ENCODE data around the gene ISCA1. TPM values are rescaled to one million over a fixed set of nuclear protein-coding genes. Genes with fewer than 3 reads are reported as not detected.
"Not testable (repeated sequence)": the region's sequence is repeated elsewhere in the genome, so short reads cannot be mapped to it uniquely, and the experiment has no call there.

ISCA1 gene
- total and polyA plus RNA-seq, 2 experiments from 2014 or later: 34.2 to 57.1 TPM

GRCh38 chr9:86301686-86302085, 19.3 kb upstream of the ISCA1 start:
- H3K4me1 ChIP-seq (ENCODE audit: insufficient read depth): no peaks in the 10 kb centered on the region
- H4K20me1 ChIP-seq (ENCODE audit: insufficient read depth, poor library complexity, severe bottlenecking): no peaks in the 10 kb centered on the region
- no peak overlapping the region for H2AFZ ChIP-seq
- H3K4me2 ChIP-seq: no peak overlapping the region
- H3K27ac ChIP-seq: no peak overlapping the region
- H3K79me2 ChIP-seq: no peaks in the 10 kb centered on the region
- TF ChIP-seq CTCF (IDR thresholded peaks at IDR 0.05; ENCODE audit: poor library complexity) (no peak), EZH2 (IDR thresholded peaks at IDR 0.05; ENCODE audit: borderline replicate concordance) (no peak), EZH2phosphoT487 (IDR thresholded peaks at IDR 0.05; ENCODE audit: low read depth, severe bottlenecking, unreplicated experiment) (no peak)
- no peaks in the 10 kb centered on the region for H3K9me3 ChIP-seq (ENCODE audit: low read depth)
- 88% methylated on average over 1 of the region's 1 CpG for WGBS (ENCODE audit: low lambda C conversion rate, missing lambda C conversion rate)
- H3K36me3 ChIP-seq (replicated peaks; ENCODE audit: insufficient read depth, low read depth): no peaks in the 10 kb centered on the region
- H3K4me3 ChIP-seq: no peak overlapping the region
- no peaks in the 10 kb centered on the region for H3K9me2 ChIP-seq (replicated peaks; ENCODE audit: insufficient read depth)
- H3K27me3 ChIP-seq: no peaks in the 10 kb centered on the region
- no peak for DNase-seq (ENCODE audit: low spot score)

DNA sequence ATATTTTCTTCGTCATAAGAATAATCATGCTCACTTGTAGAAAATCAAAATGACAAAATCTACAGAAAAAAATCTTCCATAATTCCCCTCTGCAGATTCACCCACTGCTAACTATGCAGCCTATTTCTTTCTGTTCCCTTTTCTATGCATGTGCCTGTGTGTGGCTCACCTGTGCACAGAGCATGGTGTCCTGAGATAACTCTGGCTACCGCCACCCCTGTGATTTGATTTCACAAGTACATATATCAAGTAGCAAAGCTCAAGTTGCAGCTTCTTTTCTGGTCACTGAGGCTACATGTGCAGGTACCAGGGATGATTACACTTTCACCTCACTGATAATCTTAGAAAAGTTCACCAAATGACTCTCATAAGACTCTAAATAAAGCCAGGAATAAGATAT, 18.4 kb upstream of the ISCA1 start:
- 98% methylated on average over 2 of the region's 2 CpGs for WGBS (ENCODE audit: low lambda C conversion rate, missing lambda C conversion rate)
- no peaks in the 10 kb centered on the region for H3K4me1 ChIP-seq (ENCODE audit: insufficient read depth)
- H3K4me2 ChIP-seq: no peak overlapping the region
- no peak overlapping the region for H2AFZ ChIP-seq
- no peaks in the 10 kb centered on the region for H3K79me2 ChIP-seq
- TF ChIP-seq CTCF (IDR thresholded peaks at IDR 0.05; ENCODE audit: poor library complexity): no peak
- no peak for TF ChIP-seq EZH2phosphoT487 (IDR thresholded peaks at IDR 0.05; ENCODE audit: low read depth, severe bottlenecking, unreplicated experiment)
- no peaks in the 10 kb centered on the region for H3K36me3 ChIP-seq (replicated peaks; ENCODE audit: insufficient read depth, low read depth)
- H3K9me2 ChIP-seq (replicated peaks; ENCODE audit: insufficient read depth): no peaks in the 10 kb centered on the region
- H3K9me3 ChIP-seq (ENCODE audit: low read depth): no peaks in the 10 kb centered on the region
- H3K27me3 ChIP-seq: no peaks in the 10 kb centered on the region
- H3K27ac ChIP-seq: no peak overlapping the region
- H4K20me1 ChIP-seq (ENCODE audit: insufficient read depth, poor library complexity, severe bottlenecking): no peaks in the 10 kb centered on the region
- no peak overlapping the region for H3K4me3 ChIP-seq
- DNase-seq (ENCODE audit: low spot score): no peak

DNA sequence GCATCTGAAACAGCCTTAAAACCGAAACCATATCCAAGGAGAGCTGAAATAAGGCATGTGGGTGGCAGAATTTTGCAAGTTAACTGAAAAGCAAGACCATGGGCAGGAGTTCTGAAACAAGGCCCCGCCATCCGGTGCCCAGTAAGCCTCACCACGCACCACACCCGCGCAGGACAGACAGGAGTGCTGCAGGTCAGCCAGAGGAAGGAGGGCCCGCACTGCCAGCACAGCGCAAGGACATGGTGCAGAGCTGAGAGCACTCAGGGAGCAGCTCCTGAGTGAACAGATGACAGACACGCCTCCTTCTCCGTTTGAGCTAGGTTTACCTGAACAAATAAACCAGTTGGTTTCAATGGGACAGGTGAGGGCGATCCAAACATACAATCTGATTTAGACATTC, 16.5 kb upstream of the ISCA1 start:
- Histone ChIP-seq H3K9me3 (ENCODE audit: low read depth) (no peaks in the 10 kb centered on the region), H3K4me2 (no peak overlapping the region), H2AFZ (no peak overlapping the region), H3K27ac (no peak overlapping the region), H3K27me3 (no peaks in the 10 kb centered on the region), H3K4me1 (ENCODE audit: insufficient read depth) (no peaks in the 10 kb centered on the region), H3K79me2 (no peaks in the 10 kb centered on the region), H3K36me3 (replicated peaks; ENCODE audit: insufficient read depth, low read depth) (no peaks in the 10 kb centered on the region), H4K20me1 (ENCODE audit: insufficient read depth, poor library complexity, severe bottlenecking) (no peaks in the 10 kb centered on the region), H3K4me3 (no peak overlapping the region), H3K9me2 (replicated peaks; ENCODE audit: insufficient read depth) (no peaks in the 10 kb centered on the region)
- TF ChIP-seq EZH2 (IDR thresholded peaks at IDR 0.05; ENCODE audit: borderline replicate concordance) (no peak), CTCF (IDR thresholded peaks at IDR 0.05; ENCODE audit: poor library complexity) (no peak), EZH2phosphoT487 (IDR thresholded peaks at IDR 0.05; ENCODE audit: low read depth, severe bottlenecking, unreplicated experiment) (no peak)
- WGBS (ENCODE audit: low lambda C conversion rate, missing lambda C conversion rate): 84% methylated on average over 11 of the region's 11 CpGs
- no peak for DNase-seq (ENCODE audit: low spot score)

DNA sequence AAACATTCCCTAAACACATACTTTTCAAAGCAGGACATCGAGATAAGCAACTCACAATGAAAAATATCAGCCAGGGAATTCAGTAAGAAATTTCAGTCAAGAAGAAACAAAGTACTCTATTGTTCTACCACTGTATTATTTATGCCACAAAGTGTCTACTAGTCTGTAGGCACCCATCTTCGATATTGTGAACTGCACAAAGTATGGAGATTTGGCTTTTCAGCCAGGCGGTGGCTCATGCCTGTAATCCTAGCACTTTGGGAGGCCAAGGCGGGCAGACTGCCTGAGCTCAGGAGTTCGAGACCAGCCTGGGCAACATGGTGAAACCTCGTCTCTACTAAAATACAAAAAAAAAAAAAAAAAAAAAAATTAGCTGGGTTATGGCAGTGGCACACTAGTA, 8.0 kb upstream of the ISCA1 start:
- H3K4me2 ChIP-seq; DNase-seq (ENCODE audit: low spot score); H3K36me3 ChIP-seq (replicated peaks; ENCODE audit: insufficient read depth, low read depth); H3K9me2 ChIP-seq (replicated peaks; ENCODE audit: insufficient read depth); H3K4me1 ChIP-seq (ENCODE audit: insufficient read depth); H2AFZ ChIP-seq; H3K27ac ChIP-seq; H3K27me3 ChIP-seq; H3K79me2 ChIP-seq; H4K20me1 ChIP-seq (ENCODE audit: insufficient read depth, poor library complexity, severe bottlenecking); H3K9me3 ChIP-seq (ENCODE audit: low read depth); H3K4me3 ChIP-seq: not testable (repeated sequence)
- 95% methylated on average over 6 of the region's 6 CpGs for WGBS (ENCODE audit: low lambda C conversion rate, missing lambda C conversion rate)
